ENCODE data around the gene FKBP5.
"Not testable (repeated sequence)": the region's sequence is repeated elsewhere in the genome, so short reads cannot be mapped to it uniquely, and the experiment has no call there.

FKBP5 gene

DNA sequence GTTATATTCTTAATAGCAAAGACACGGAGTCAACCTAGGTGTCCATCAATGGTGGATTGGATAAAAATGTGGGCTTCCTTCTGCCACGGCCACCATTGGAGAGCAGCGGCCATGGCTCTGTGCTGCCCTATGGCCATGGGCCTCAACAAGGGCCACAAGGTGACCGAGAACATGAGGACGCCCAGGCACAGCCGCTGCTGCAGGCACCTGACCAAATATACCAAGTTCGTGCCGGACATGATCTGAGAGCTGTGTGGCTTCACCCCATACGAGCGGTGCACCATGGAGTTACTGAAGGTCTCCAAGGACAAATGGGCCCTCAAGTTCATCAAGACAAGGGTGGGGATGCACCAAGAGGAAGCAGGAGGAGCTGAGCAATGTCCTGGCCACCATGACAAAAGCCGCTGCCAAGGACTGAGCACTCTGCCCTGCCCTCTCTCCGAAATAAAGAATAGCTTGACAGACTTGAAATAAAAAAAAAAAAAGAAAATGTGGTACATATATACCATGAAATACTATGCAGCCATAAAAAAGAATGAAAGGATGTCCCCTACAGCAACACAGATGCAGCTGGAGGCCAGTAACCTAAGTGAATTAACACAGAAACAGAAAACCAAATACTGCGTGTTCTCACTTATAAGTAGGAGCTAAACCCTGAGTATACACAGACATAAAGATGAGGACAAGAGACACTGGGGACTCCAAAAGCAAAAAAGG is 81.0 kb downstream of the FKBP5 start:
- DNase-seq: no peak

DNA sequence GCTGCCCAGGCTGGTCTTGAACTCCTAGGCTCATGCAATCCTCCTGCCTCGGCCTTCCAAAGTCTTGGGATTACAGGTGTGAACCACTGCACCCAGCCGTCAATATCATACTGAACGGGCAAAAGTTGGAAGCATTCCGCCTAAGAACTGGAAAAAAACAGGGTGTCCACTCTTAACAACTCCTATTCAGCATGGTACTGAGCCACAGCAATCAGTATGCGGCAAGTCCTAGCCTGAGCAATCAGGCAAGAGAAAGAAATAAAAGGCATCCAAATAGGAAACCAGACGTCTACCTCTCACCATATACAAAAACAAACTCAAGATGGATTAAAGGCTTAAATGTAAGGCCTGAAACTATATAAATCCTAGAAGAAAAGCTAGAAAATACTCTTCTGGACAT is 83.1 kb downstream of the FKBP5 start:
- no peak for DNase-seq

DNA sequence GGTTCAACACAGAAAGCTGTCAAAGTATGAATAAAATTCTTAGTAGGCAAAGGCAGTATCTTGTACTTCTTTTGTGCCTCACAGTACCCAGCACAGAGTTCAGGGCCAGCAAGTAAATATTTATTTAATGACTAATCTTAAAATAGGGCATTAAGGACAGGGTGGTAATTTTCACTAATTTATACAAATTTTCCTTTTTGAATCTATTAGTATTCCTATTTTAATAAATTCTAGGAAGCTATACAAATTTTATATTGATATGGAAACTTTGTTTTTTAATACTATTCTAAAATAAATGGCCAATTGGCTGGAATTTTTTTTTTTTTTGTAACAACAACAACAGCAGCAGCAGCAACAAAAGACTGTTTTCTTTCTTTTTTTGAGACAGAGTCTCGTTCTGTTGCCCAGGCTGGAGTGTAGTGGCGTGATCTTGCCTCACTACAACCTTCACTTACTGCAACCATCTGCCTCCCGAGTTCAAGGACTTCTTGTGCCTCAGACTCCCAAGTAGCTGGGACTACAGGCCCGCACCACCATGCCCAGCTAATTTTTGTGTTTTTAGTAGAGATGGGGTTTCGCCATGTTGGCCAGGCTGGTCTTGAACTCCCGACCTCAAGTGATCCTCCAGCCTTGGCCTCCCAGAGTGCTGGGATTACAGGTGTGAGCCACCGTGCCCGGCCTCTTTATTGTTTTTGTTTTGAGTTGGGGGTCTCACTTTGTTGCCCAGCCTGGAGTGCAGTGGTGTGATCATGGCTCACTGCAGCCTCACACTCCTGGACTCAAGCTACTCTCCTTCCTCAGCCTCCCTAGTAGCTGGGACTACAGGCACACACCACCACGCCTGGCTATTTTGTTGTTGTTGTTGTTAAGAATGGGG is 85.2 kb downstream of the FKBP5 start:
- DNase-seq: no peak

DNA sequence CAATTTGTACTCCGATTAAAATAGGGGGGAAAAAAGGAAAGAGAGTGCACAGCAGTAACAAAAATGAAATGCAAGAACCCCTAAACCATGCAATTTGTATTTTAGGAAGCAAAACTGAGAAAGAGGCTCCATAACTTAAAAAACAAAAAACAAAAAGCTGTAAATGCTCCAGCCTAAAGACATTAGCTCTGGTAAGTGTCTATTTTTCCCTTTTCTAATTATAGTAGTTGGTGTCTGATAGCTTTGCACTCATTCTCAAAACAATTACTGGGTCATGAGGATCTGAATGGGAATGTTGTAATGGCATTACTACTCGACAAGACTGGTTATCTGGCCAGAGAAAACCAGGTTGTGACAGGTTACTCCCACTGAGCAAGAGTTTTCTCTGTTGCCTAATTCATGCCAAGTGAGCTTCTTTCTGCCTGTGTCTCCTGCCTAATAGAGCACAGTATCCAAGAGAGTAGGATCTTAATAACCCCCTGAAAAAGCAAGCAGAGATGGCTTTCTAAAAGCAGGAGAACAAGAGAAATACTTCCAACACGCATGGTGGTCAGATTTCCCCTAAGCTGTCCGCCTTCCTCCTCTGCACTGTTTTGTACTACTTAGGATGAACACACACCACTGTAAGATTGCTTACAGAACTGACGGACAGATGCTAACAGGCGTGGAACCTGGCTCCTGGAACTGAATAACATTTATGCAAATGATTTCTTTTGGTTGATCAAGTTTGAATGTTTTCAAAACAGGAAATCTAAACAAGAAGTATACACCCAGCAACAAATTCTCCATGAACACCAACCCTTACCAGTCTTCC is 86.4 kb downstream of the FKBP5 start:
- no peak for DNase-seq

DNA sequence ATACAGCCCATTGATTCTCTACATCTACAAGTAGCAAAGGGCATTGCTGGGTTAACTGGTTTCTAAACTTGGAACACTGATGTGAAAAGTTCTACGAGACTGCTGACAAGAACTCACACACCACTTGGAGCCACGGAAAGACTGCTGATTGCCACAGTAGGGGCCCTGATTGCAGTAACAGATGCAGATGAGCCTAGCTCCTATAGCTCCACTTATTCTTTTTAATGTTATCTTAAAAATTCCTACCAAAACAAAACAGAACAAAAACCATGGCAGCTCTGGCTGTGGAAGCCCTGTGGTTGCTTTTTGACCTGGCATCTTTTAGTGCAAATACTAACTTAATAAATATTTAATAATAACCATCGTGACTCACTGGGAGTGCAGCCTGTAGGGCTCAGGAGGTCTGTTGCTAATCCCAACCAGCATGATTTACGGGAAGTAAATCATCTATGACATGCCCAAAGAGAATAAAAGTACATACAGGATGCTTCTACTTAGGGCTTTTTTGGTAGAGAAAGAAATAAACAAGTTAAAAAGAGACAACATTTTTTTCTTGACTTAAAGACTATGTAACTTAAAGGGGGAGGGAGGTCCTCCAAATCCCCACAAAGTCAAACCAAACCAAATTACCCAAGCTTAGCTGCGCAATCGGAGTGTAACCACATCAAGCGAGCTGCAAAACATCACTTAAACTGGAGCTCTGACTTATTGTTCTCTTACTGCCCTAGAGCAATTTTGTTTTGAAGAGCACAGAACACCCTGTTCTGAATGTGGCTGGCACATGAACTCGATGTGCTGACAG is 87.2 kb downstream of the FKBP5 start:
- DNase-seq: peak in 2 of 4 experiments; percentile 34 to 39

DNA sequence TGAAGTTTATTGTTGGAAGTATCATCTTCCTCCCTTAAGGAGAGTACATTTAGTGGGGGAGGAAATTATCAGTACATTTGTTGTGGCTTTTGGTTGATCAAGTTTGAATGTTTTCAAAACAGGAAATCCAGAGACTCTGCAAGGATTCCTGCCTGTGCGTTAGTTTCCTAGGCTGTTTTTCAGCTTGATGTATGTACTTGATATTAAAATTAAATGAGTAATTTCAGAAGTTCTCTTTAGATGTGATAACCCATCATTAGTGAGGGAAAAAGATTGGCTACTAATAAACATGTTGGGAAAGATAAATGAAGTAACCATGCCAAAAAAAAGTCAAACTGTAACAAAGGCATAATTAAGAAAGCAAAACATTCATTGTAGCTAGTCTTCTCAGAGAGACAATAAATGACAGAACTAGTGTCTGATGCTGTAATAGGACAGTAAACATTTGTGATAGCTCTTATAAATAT is 88.0 kb downstream of the FKBP5 start:
- no peak for DNase-seq

DNA sequence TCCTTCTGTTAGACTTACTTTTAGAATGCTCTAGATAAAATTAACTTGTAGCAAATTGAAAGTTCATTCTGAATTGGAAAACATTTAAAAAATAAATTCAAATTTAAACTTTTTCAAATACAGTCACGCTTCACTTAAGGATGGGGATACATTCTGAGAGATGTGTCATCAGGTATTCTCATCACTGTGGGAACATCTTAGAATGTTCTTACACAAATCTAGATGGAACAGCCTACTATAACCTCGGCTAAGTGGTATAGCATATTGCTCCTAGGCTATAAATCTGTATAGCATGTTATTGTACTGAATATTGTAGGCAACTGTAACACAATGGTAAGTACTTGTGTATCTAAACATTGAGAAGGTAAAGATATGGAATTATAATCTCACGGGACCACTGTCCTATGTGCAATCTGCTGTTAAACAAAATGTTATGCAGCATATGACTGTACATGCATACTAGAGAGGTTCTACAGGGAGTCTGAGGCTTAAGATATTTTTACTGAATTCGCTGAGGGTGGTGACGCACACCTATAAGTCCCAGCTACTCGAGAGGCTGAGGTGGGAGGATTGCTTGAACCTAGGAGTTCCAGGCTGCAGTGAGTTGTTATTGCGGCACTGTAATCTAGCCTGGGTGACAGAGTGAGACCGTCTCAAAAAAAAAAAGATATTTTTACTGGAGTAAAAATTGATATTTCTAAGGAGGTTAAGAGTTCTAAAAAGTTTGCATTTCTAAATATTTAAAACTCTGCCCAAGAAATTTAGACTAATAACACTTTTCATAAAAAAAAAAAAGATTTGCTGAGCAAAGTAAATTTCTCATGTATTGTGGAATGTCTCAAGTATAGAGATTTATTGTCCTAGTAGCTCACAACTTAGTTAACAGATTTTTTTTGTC is 88.7 kb downstream of the FKBP5 start:
- DNase-seq: no peak

DNA sequence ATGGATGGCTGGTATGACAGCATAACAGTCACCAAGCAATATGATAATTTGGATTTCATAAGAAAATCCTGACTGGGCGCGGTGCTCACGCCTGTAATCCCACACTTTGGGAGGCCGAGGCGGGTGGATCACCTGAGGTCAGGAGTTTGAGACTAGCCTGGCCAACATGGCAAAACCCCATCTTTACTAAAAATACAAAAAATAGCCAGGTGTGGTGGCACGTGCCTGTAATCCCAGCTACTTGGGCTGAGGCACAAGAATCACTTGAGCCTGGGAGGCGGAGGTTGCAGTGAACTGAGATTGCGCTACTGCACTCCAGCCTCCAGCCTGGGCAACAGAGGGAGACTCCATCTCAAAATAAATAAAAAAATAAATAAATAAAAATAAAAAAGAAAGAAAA is 90.1 kb downstream of the FKBP5 start:
- DNase-seq: not testable (repeated sequence)

DNA sequence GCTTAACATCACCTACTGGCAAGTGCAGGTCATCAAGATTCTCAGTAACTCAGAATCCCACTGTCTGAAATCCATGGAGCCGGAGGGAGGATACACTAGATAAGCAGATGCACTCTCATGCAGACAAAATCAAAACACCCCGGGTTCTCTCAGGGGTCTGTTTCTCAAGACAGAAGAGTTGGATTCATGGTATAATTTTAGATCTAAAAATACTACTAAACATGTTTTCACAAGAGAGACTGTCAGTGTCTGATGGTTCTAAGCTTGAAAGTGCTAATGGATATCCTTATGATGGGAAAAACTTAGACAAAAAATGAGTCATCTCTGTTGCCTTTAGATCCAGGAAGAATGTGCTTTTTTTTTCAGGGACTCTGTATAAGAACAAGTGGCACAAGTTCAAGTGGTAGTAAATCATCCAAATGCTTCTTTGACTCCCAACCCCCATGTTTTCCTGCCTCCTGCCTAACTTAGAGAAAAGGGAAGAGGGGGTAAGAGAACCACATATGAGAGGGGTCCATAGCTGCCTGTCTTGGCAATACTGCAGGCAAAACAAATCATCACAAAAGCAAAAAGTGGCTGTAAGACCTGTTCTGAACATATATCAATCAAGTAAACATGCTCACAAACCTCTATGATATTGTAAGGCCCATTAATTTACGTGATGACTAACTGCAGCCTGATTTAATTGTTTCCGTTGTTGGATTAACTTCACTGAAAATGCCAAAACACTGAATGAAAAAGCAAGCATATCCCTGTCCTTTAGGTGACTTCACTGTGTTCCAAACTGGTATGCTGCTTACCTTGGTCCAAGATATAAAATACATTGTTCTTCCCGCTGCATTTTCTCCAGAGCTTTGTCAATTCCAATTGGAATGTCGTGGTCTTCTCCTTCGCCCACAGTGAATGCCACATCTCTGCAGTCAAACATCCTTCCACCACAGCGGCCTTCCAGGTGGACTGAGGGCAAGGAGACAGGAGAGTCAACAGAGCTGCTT is 92.0 kb downstream of the FKBP5 start:
- no peak for DNase-seq

DNA sequence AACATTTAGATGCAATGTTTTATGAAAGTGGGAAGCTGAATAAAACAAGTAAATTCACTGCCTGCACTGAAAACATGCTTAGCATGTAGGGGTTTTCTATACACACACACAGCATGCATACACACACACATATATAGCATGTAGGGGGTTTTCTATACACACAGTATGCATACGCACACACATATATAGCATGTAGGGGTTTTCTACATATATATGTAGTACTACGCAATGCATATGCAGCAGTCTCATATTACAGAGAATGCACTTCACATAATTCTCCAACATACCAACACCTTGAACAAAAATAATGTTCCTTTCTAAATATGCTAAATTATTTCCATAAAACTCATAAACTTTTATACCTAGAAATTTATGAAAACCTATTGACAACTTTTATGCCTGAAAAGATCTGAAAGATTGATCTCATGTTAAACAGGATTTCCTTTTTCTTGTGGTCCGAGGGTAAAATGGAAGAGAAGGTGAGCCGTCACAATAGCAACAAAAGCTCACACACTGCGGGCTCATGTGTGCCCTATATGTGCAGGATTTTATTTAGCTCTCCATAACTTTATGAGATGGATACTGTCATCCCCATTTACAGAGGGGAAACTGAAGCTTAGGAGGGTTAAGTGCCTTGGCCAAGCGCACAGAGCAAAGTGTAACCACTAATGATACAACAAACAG is 94.1 kb downstream of the FKBP5 start:
- no peak for DNase-seq

DNA sequence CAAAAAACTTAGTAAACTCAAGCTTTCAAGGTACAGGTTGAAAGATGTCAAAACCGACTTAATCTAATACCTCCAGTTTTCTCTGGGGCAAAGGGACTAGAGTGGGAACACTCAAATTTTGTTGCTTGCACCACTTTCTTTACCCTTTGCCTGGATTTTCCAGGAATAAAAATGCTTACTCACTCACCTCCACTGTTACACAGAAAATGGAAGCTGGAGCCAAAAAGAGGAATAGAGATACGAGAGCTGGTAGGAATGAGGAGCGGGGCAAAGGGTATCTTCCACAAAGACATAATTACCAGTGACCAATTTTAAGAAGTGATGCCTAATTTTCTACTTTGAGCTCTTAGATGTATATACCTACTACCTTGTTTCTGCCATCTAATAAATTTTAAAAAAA is 96.5 kb downstream of the FKBP5 start:
- DNase-seq: no peak

DNA sequence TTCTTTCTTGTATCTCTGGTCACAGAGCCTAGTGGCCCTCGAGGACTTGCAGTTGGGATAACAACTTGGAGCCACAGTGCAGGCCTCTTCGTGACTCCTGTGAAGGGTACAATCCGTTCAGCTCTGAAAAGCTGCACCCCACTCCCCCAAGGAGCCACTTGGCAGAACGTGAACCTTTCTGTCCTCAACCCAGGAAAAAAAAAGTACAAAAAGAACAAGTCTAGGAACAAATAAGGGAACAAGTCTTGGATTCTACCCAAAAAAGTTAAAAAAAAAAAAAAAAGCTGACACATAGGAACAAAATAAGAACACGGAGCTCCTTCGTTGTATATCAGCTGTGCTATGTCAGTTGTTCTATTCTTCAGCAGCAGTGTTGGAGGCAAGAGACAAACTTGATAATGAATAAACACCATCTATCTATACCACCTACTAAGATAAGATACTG is 98.1 kb downstream of the FKBP5 start:
- DNase-seq: no peak

DNA sequence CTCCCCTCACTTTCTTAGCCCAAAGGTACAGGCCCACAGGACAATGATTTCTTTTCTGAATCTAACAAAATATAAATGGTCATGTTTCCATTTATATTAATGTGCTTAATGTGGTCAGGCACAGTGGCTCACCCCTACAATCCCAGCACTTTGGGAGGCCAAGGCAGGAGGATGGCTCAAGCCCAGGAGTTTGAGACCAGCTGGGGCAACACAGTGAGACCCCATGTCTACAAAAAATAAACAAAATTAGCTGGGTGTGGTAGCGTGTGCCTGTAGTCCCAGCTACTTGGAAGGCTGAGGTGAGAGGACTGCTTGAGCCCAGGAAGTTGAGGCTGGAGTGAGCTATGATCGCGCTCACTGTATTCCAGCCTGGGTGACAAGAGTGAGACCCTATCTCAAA is 98.8 kb downstream of the FKBP5 start:
- DNase-seq: no peak

DNA sequence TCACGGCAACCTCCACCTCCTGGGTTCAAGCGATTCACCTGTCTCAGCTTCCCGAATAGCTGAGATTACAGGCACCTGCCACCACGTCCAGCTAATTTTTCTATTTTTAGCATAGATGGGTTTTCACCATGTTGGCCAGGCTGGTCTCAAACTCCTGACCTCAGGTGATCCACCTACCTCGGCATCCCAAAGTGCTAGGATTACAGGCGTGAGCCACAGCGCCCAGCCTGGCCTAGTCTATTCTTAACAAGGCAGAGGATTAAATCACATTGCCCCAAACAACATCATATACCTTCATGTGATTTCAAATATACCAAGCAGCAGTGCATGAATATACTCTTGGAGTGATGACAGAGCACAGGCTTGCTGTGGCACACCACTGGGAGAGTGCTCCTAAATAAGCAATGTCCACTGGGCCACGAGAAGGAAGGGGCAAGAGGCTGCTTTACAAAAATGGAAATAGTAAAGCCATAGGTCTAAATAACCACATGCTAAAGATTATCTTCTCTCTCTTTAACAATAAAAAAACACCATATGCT is 99.4 kb downstream of the FKBP5 start:
- no peak for DNase-seq

DNA sequence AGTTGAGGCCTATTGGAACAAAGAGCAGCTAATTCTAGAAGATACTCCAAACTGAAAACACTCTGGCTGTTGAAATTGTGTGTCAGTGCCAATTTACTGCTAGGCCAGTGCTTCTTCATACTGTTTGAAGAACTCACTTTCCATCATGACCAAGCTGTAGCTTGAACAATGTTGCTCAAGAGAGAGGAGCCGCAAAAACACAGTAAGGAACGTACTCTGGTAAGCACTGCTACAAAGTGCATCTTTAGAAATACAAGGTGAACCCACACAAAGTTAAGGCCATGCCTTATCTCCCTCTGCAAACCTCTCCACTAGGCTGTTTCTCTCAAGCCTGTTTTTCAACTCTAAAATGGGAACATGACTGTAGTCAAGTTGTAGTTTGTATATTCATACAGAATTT is 101.5 kb downstream of the FKBP5 start:
- no peak for DNase-seq

DNA sequence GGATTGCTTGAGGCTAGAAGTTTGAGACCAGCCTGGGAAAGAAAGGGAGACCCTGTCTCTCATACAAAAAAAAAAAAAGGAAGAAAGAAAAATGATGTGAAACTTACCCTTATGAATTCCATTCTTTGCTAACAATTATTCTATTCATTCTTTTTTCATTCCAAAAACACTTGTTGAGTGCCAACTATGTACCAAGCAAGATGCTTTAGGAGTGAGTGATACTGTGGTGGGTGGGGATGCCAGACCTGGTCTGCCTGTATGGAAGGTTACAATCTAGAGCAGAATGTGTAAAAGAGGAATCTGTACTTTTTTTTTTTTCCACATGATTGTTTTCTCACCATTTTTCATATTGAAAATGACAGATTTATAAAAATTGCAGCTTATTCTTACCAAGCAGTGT is 102.2 kb downstream of the FKBP5 start:
- DNase-seq: no peak

DNA sequence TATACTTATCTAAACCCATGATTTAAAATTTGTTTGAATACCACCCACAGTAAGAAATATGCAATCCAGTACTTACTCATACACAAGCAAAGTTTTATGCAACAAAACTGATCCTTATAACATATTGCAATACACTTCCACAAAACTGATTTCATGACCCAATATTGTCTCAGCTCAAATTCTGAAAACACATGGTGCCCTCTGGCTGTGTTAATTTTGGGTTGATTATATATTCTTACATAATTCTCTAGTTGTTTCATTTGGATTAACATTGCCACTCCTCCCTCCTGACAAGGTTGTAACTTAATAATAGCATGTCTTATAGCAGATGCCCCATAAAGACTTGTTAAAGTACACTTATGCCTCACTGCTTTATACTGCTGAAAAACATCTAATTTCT is 103.1 kb downstream of the FKBP5 start:
- no peak for DNase-seq

DNA sequence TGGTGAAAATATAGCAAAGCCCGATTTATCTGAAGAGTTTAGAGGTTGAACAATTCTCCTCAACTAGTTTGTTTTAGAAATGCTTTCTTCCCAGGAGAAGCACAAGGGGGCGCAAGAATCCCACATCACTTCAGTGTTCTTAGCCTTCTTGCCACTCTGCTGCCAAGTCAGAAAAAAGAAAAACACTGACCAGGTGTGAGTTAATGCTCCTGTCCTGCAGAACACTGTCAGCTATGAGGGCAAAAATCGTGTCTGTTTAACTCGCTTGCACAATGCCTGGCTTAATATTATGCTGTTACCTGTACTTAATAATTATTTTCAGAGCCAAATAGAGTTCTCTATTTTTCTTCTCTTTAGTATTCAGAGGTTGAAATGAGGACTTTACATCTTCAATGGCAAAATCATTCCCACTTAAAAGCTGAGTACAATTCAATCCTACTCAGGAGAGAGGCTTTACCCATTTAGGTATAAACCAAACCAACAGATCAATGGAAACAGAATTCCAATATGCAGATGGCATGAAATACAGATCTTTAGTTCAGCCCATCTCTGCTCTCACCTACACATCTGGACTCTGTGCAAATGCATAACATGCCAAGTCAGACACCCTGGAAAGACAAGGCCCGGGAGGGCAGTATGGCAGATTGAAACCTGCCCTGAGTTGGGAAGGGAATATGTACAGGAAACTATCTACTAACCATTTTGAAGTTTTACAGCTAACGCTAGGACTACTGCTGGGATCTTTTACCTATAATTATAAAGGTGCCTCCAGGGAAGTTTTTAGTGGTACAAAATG is 104.6 kb downstream of the FKBP5 start:
- peak; percentile 14 to 54 (median 28) for DNase-seq
